Caco-2 (cell line): ENCODE data around the gene LRRC4. TPM values are rescaled to one million over a fixed set of nuclear protein-coding genes. Genes with fewer than 3 reads are reported as not detected.

Source experiments
- BruUV-seq: library from RNA; stranded (reverse); fragments of 400-500 nt; replicated peaks from 2 replicates; lab custom pipeline; 2021; lab: Mats Ljungman, UMichigan
- CTCF ChIA-PET: fragments of 300-600 bp; sonication (Branson Sonifier 250); formaldehyde crosslinking; loops from one replicate; lab custom pipeline; 2022; ENCODE audit warnings: antibody characterized with exemption; lab: Charles Lee
- POLR2A ChIA-PET: fragments of 300-600 bp; sonication (Branson Sonifier 250); formaldehyde crosslinking; loops from one replicate; lab custom pipeline; 2022; ENCODE audit warnings: antibody characterized with exemption; lab: Charles Lee
- DNase-seq, 2 experiments: peaks; one replicate each; pipeline versions ENCODE4 v3.0.0 to v3.0.0-alpha.2; 2020 to 2022
- H3K27me3 ChIP-seq: replicated peaks from 2 replicates; pipeline ENCODE4 v1.6.0; 2011; ENCODE audit warnings: low read length; ENCODE audit not compliant: control insufficient read depth, insufficient read depth
- H3K36me3 ChIP-seq: 2 replicates; pipeline ENCODE4 v1.5.1; 2011; ENCODE audit warnings: low read length; ENCODE audit not compliant: control insufficient read depth, insufficient read depth
- H3K4me1 ChIP-seq: fragments of 250-450 bp; sonication (Bioruptor Pico); 2 replicates; pipeline ENCODE4 v1.5.1; 2020; ENCODE audit warnings: mild to moderate bottlenecking
- H3K4me3 ChIP-seq: 2 replicates; pipeline ENCODE4 v1.5.1; 2011; ENCODE audit warnings: low read depth, mild to moderate bottlenecking, control low read depth, low read length
- H3K9me3 ChIP-seq: fragments of 250-450 bp; sonication (Bioruptor Pico); 2 replicates; pipeline ENCODE4 v1.5.1; 2020; ENCODE audit warnings: mild to moderate bottlenecking, moderate library complexity
- H3K27ac Mint-ChIP-seq: one replicate; pipeline ENCODE4 v1.8.0; 2022; ENCODE audit warnings: mixed read lengths; ENCODE audit not compliant: unreplicated experiment
- H3K27me3 Mint-ChIP-seq: one replicate; pipeline ENCODE4 v1.8.0; 2022; ENCODE audit warnings: mixed read lengths; ENCODE audit not compliant: insufficient read depth, unreplicated experiment
- H3K36me3 Mint-ChIP-seq: one replicate; pipeline ENCODE4 v1.8.0; 2022; ENCODE audit warnings: mild to moderate bottlenecking, mixed read lengths; ENCODE audit not compliant: insufficient read depth, unreplicated experiment
- H3K4me1 Mint-ChIP-seq: one replicate; pipeline ENCODE4 v1.8.0; 2022; ENCODE audit warnings: low read depth, mixed read lengths; ENCODE audit not compliant: unreplicated experiment
- H3K4me3 Mint-ChIP-seq: one replicate; pipeline ENCODE4 v1.8.0; 2022; ENCODE audit warnings: mild to moderate bottlenecking, moderate library complexity, mixed read lengths; ENCODE audit not compliant: unreplicated experiment
- H3K9me3 Mint-ChIP-seq: one replicate; pipeline ENCODE4 v1.8.0; 2022; ENCODE audit warnings: mixed read lengths; ENCODE audit not compliant: unreplicated experiment
- CTCF ChIP-seq, 2 experiments: fragments of 200-600 bp in 1 of 2; IDR thresholded peaks; 1 replicate in 1 of 2; 2 replicates in 1 of 2; pipeline versions ENCODE4 v1.5.1 to v1.8.0; 2011 to 2022; ENCODE audit warnings: antibody characterized with exemption in 1 of 2, control low read depth in 1 of 2, inconsistent platforms in 1 of 2, low read depth in 1 of 2, low read length in 1 of 2, mild to moderate bottlenecking in 1 of 2, moderate library complexity in 1 of 2; ENCODE audit not compliant: insufficient read depth in 1 of 2, severe bottlenecking in 1 of 2, unreplicated experiment in 1 of 2
- intact Hi-C: fragments of 100-400 bp; cut with micrococcal nuclease; formaldehyde crosslinking; loops from one replicate; pipeline ENCODE4 v1.10.0; 2022; ENCODE audit not compliant: unreplicated experiment
- total RNA-seq: library from RNA; stranded (reverse); gene quantifications from 2 replicates; pipeline ENCODE4 v1.2.3, GENCODE V29; 2022

Gene LRRC4
- total RNA-seq, 1 experiment from 2014 or later, result not detected

- Mint-ChIP-seq H3K4me3 (no peak overlapping the region), H3K36me3 (peaks cover 20% of the 10 kb centered on the region), H3K27me3 (no peaks in the 10 kb centered on the region), H3K9me3 (no peaks in the 10 kb centered on the region), H3K27ac (no peak overlapping the region), H3K4me1 (peaks cover 11% of the 10 kb centered on the region)
- Histone ChIP-seq H3K36me3 (no peaks in the 10 kb centered on the region; the same call in none of the 2 replicates), H3K4me1 (no peaks in the 10 kb centered on the region), H3K9me3 (no peaks in the 10 kb centered on the region), H3K27me3 (no peaks in the 10 kb centered on the region), H3K4me3 (no peak overlapping the region)
- ChIA-PET POLR2A (no interaction called here), CTCF (no interaction called here)
- TF ChIP-seq CTCF (IDR thresholded peaks at IDR 0.05; ENCODE audit: insufficient read depth in 1 of 2, low read depth in 1 of 2, low read length in 1 of 2, severe bottlenecking in 1 of 2, unreplicated experiment in 1 of 2), result no peak
- intact Hi-C loops, result loop anchor here (5.0 kb wide), 1 partner anchor 98 kb away; no protein-coding TSS in a partner anchor
- DNase-seq, result peak in 1 of 2 experiments; percentile 35
- no TSS peak for BruUV-seq
Measured at GRCh38 chr7:128039544-128039953, 8.3 kb upstream of the LRRC4 start.

GRCh38 chr7:128037880-128038619 lies 6.8 kb upstream of the LRRC4 start:
- CTCF ChIA-PET, result interaction anchor here (1.6 kb wide), 1 partner anchor 172 kb away, joined by 4 read pairs; no protein-coding TSS in a partner anchor
- Histone ChIP-seq H3K27me3 (no peaks in the 10 kb centered on the region), H3K9me3 (no peaks in the 10 kb centered on the region), H3K36me3 (no peaks in the 10 kb centered on the region; the same call in none of the 2 replicates), H3K4me3 (no peak overlapping the region), H3K4me1 (no peaks in the 10 kb centered on the region)
- Mint-ChIP-seq H3K9me3 (no peaks in the 10 kb centered on the region), H3K4me3 (no peak overlapping the region), H3K4me1 (peaks cover 11% of the 10 kb centered on the region), H3K27me3 (no peaks in the 10 kb centered on the region), H3K27ac (no peak overlapping the region), H3K36me3 (peaks cover 20% of the 10 kb centered on the region)
- POLR2A ChIA-PET, result interaction anchor here (0.5 kb wide), 1 partner anchor 233 kb away, joined by 4 read pairs; no protein-coding TSS in a partner anchor
- intact Hi-C loops, result loop anchor here (5.0 kb wide), 1 partner anchor 99 kb away; no protein-coding TSS in a partner anchor
- DNase-seq, result no peak
- TF ChIP-seq CTCF (IDR thresholded peaks at IDR 0.05; ENCODE audit: insufficient read depth in 1 of 2, low read depth in 1 of 2, low read length in 1 of 2, severe bottlenecking in 1 of 2, unreplicated experiment in 1 of 2), result no peak
- BruUV-seq, result no TSS peak

GRCh38 chr7:128037081-128037480 lies 5.8 kb upstream of the LRRC4 start:
- no peak overlapping the region for H3K27ac Mint-ChIP-seq
- DNase-seq, result no peak
- H3K4me3 ChIP-seq, result no peak overlapping the region
- H3K36me3 ChIP-seq, result no peaks in the 10 kb centered on the region; the same call in none of the 2 replicates
- no TSS peak for BruUV-seq
- intact Hi-C loops, result loop anchor here (5.0 kb wide), 1 partner anchor 100 kb away; no protein-coding TSS in a partner anchor
- CTCF ChIA-PET, result interaction anchor here (1.6 kb wide), 1 partner anchor 173 kb away, joined by 4 read pairs; no protein-coding TSS in a partner anchor
- no peaks in the 10 kb centered on the region for H3K4me1 ChIP-seq
- H3K9me3 Mint-ChIP-seq, result no peaks in the 10 kb centered on the region
- TF ChIP-seq CTCF (IDR thresholded peaks at IDR 0.05; ENCODE audit: insufficient read depth in 1 of 2, low read depth in 1 of 2, low read length in 1 of 2, severe bottlenecking in 1 of 2, unreplicated experiment in 1 of 2), result no peak
- H3K36me3 Mint-ChIP-seq, result peaks cover 19% of the 10 kb centered on the region
- H3K9me3 ChIP-seq, result no peaks in the 10 kb centered on the region
- H3K27me3 ChIP-seq, result no peaks in the 10 kb centered on the region
- peaks cover 11% of the 10 kb centered on the region for H3K4me1 Mint-ChIP-seq
- POLR2A ChIA-PET, result no interaction called here
- no peaks in the 10 kb centered on the region for H3K27me3 Mint-ChIP-seq
- H3K4me3 Mint-ChIP-seq, result no peak overlapping the region
